ENCODE results near the gene FANCE.
"Not testable (repeated sequence)": the region's sequence is repeated elsewhere in the genome, so short reads cannot be mapped to it uniquely, and the experiment has no call there.

Gene FANCE

GRCh38 chr6:35508542-35508941 is 56.4 kb downstream of the FANCE start:
- no peak overlapping the region for H3K9ac ChIP-seq (ENCODE audit: low read depth, low read length)
- H3K4me3 ChIP-seq (ENCODE audit: low read length), result no peak overlapping the region
- peaks cover 13% of the 10 kb centered on the region for H3K4me1 ChIP-seq (ENCODE audit: insufficient read depth, low read length)
- no peaks in the 10 kb centered on the region for H3K36me3 ChIP-seq (ENCODE audit: insufficient read depth, low read depth, low read length)
- peaks cover 30% of the 10 kb centered on the region for H3K27me3 ChIP-seq (ENCODE audit: insufficient read depth, low read length)
- no peak overlapping the region for H3K27ac ChIP-seq (ENCODE audit: low read length)
- no peaks in the 10 kb centered on the region for H3K9me3 ChIP-seq (ENCODE audit: insufficient read depth, low read depth, low read length)

- Histone ChIP-seq H3K9ac (ENCODE audit: low read depth, low read length) (peak overlapping the region; percentile 46; the same call in 1 of the 2 replicates), H3K4me3 (ENCODE audit: low read length) (peak overlapping the region; percentile 53; the same call in 1 of the 2 replicates), H3K4me1 (ENCODE audit: insufficient read depth, low read length) (peaks cover 13% of the 10 kb centered on the region; the same call in 1 of the 2 replicates), H3K27me3 (ENCODE audit: insufficient read depth, low read length) (peaks cover 25% of the 10 kb centered on the region), H3K27ac (ENCODE audit: low read length) (no peak overlapping the region), H3K9me3 (ENCODE audit: insufficient read depth, low read depth, low read length) (no peaks in the 10 kb centered on the region), H3K36me3 (ENCODE audit: insufficient read depth, low read depth, low read length) (no peaks in the 10 kb centered on the region)
Observed at GRCh38 chr6:35510916-35511561, 58.9 kb downstream of the FANCE start.

GRCh38 chr6:35511562-35511941 is 59.4 kb downstream of the FANCE start:
- Histone ChIP-seq H3K27me3 (ENCODE audit: insufficient read depth, low read length) (peaks cover 20% of the 10 kb centered on the region), H3K4me3 (ENCODE audit: low read length) (peak overlapping the region; percentile 53; the same call in 1 of the 2 replicates), H3K9ac (ENCODE audit: low read depth, low read length) (peak overlapping the region; percentile 46; the same call in 1 of the 2 replicates), H3K9me3 (ENCODE audit: insufficient read depth, low read depth, low read length) (no peaks in the 10 kb centered on the region), H3K27ac (ENCODE audit: low read length) (no peak overlapping the region), H3K36me3 (ENCODE audit: insufficient read depth, low read depth, low read length) (no peaks in the 10 kb centered on the region), H3K4me1 (ENCODE audit: insufficient read depth, low read length) (peaks cover 13% of the 10 kb centered on the region; the same call in 1 of the 2 replicates)

GRCh38 chr6:35512006-35512405 is 59.9 kb downstream of the FANCE start:
- Histone ChIP-seq H3K27ac (ENCODE audit: low read length) (no peak overlapping the region), H3K4me1 (ENCODE audit: insufficient read depth, low read length) (peaks cover 13% of the 10 kb centered on the region; the same call in 1 of the 2 replicates), H3K36me3 (ENCODE audit: insufficient read depth, low read depth, low read length) (no peaks in the 10 kb centered on the region), H3K4me3 (ENCODE audit: low read length) (peak overlapping the region; percentile 53; the same call in 1 of the 2 replicates), H3K27me3 (ENCODE audit: insufficient read depth, low read length) (peaks cover 16% of the 10 kb centered on the region), H3K9ac (ENCODE audit: low read depth, low read length) (no peak overlapping the region), H3K9me3 (ENCODE audit: insufficient read depth, low read depth, low read length) (no peaks in the 10 kb centered on the region)

GRCh38 chr6:35512740-35513139 is 60.6 kb downstream of the FANCE start, which contains the start of gene TULP1:
Gene TULP1 (minus strand): TSS chr6:35512896. CDS start chr6:35512858, 38 bp downstream.
- Histone ChIP-seq H3K36me3 (ENCODE audit: insufficient read depth, low read depth, low read length) (no peaks in the 10 kb centered on the region), H3K9ac (ENCODE audit: low read depth, low read length) (peak within 1 kb of the TSS; percentile 46; the same call in 1 of the 2 replicates), H3K4me3 (ENCODE audit: low read length) (peak within 1 kb of the TSS; percentile 53; the same call in 1 of the 2 replicates), H3K4me1 (ENCODE audit: insufficient read depth, low read length) (peaks cover 13% of the 10 kb centered on the region; the same call in 1 of the 2 replicates), H3K9me3 (ENCODE audit: insufficient read depth, low read depth, low read length) (no peaks in the 10 kb centered on the region), H3K27ac (ENCODE audit: low read length) (no peak within 1 kb of the TSS), H3K27me3 (ENCODE audit: insufficient read depth, low read length) (peaks cover 16% of the 10 kb centered on the region)

GRCh38 chr6:35514587-35514986 is 62.4 kb downstream of the FANCE start:
- Histone ChIP-seq H3K4me3 (ENCODE audit: low read length) (no peak overlapping the region), H3K9ac (ENCODE audit: low read depth, low read length) (no peak overlapping the region), H3K36me3 (ENCODE audit: insufficient read depth, low read depth, low read length) (no peaks in the 10 kb centered on the region), H3K27me3 (ENCODE audit: insufficient read depth, low read length) (peaks cover 16% of the 10 kb centered on the region), H3K4me1 (ENCODE audit: insufficient read depth, low read length) (peaks cover 7% of the 10 kb centered on the region), H3K27ac (ENCODE audit: low read length) (no peak overlapping the region), H3K9me3 (ENCODE audit: insufficient read depth, low read depth, low read length) (no peaks in the 10 kb centered on the region)

GRCh38 chr6:35515939-35516338 is 63.8 kb downstream of the FANCE start:
- not testable (repeated sequence) for H3K9me3 ChIP-seq (ENCODE audit: insufficient read depth, low read depth, low read length); H3K27ac ChIP-seq (ENCODE audit: low read length); H3K27me3 ChIP-seq (ENCODE audit: insufficient read depth, low read length); H3K4me1 ChIP-seq (ENCODE audit: insufficient read depth, low read length); H3K4me3 ChIP-seq (ENCODE audit: low read length); H3K9ac ChIP-seq (ENCODE audit: low read depth, low read length); H3K36me3 ChIP-seq (ENCODE audit: insufficient read depth, low read depth, low read length)

Data from iPS-20b (cell line).